Ishikawa (cell line): ENCODE measurements around the gene TSPYL1.

Source experiments
- CEBPB ChIP-seq: IDR thresholded peaks from 2 replicates; pipeline ENCODE4 v1.6.1; 2012
- CREB1 ChIP-seq: IDR thresholded peaks from 2 replicates; pipeline ENCODE4 v1.6.1; 2012; ENCODE audit warnings: low read depth
- EGR1 ChIP-seq: IDR thresholded peaks from 2 replicates; pipeline ENCODE4 v1.6.1; 2012
- EP300 ChIP-seq: IDR thresholded peaks from 2 replicates; pipeline ENCODE4 v1.6.1; 2012; ENCODE audit warnings: borderline replicate concordance
- FOXM1 ChIP-seq: IDR thresholded peaks from 2 replicates; pipeline ENCODE4 v1.6.1; 2012; ENCODE audit warnings: low read depth, borderline replicate concordance
- MAX ChIP-seq: IDR thresholded peaks from 2 replicates; pipeline ENCODE4 v1.6.1; 2012
- RAD21 ChIP-seq: IDR thresholded peaks from 2 replicates; pipeline ENCODE4 v1.6.1; 2012; ENCODE audit warnings: low read depth
- REST ChIP-seq: IDR thresholded peaks from 2 replicates; pipeline ENCODE4 v1.6.1; 2012; ENCODE audit warnings: low read depth, mild to moderate bottlenecking
- TAF1 ChIP-seq: IDR thresholded peaks from 2 replicates; pipeline ENCODE4 v1.6.1; 2012; ENCODE audit warnings: low read depth, mild to moderate bottlenecking
- TCF12 ChIP-seq: IDR thresholded peaks from 2 replicates; pipeline ENCODE4 v1.6.1; 2012; ENCODE audit warnings: low read depth
- TEAD4 ChIP-seq: IDR thresholded peaks from 2 replicates; pipeline ENCODE4 v1.6.1; 2012
- YY1 ChIP-seq: IDR thresholded peaks from 2 replicates; pipeline ENCODE4 v1.6.1; 2012; ENCODE audit warnings: low read depth

GRCh38 chr6:116286773-116287358 lies 7.1 kb upstream of the TSPYL1 start:
- TF ChIP-seq MAX (no peak), YY1 (no peak), CREB1 (no peak), EP300 (no peak), CEBPB (no peak), RAD21 (no peak), TEAD4 (no peak), REST (no peak), FOXM1 (no peak), TAF1 (no peak), EGR1 (no peak), TCF12 (no peak)
